Stimulated activated naive CD4-positive, alpha-beta T cell (primary cell): Measurements from ENCODE around the gene EDC4.
A peak's percentile ranks its signal among the peaks of the same experiment; 100 is the strongest.
"Not testable (repeated sequence)": the region's sequence is repeated elsewhere in the genome, so short reads cannot be mapped to it uniquely, and the experiment has no call there.

Experiments used
- DNase-seq, 6 experiments: peaks; one replicate each; lab custom pipeline; 2025; lab: John Stamatoyannopoulos, UW

The EDC4 gene

GRCh38 chr16:67909056-67909742 lies 36.3 kb downstream of the EDC4 start:
- no peak for DNase-seq

GRCh38 chr16:67910158-67910557 lies 37.3 kb downstream of the EDC4 start:
- no peak for DNase-seq

- DNase-seq: no peak
Measured at GRCh38 chr16:67914758-67915495, 42.1 kb downstream of the EDC4 start.

DNA sequence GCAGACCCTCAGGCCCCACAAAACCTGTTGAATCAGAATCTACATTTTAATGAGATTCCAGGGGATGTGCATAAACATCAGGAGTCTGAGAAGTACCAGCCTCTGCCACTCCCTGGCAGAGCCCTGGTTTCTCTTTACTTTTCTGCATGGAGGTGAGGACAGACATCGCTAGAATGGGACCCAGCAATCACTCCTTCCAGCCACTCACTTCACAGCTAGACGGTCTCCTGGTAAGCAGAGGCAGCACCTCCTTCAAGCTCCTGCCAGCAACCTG lies 42.6 kb downstream of the EDC4 start:
- DNase-seq: not testable (repeated sequence)

- no peak for DNase-seq
Measured at GRCh38 chr16:67915831-67916723, 43.2 kb downstream of the EDC4 start.

GRCh38 chr16:67917140-67917851 lies 44.4 kb downstream of the EDC4 start:
- DNase-seq: no peak

- no peak for DNase-seq
Measured at GRCh38 chr16:67917852-67918236, 45.0 kb downstream of the EDC4 start.

GRCh38 chr16:67919622-67920221 lies 46.9 kb downstream of the EDC4 start:
- DNase-seq: no peak

DNA sequence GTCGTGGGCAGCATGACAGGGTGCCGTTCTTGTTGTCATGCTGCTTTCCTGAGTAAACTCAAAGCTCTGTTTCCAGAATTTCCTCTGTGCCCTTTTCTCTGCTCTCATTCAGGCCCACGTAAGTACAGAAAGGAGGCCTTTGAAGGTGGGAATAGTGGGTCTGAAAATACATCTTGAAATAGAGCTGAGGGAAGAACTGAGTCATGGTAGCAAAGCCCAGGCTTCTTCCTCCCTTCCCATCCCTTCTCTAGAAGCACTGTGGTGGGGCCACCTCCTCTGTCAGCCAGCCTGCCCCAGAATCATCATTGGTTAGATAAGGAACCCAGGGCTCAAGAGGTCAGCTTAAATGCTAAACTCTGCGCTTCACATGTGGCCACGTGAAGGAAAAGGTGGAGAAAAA lies 49.4 kb downstream of the EDC4 start:
- no peak for DNase-seq

DNA sequence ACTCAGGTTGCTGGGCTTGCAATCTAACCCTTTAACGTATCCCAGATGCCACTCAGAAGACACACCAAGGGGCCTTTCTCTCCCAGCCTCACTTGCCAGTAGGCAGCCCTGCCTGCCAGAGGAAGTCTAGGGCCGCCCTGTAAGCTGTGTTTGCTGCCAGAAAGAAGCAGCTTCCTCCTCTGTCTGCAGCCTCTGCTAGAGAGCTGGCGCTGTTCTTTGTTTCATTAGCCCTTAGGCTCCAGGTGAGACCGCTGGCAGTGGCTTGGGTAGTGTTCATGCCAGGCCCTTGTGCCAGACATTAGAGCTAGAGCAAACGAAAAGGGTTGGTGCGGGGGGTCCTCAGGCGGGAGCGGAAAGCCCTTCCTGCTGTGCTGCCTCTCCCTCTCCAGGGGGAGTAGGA lies 49.9 kb downstream of the EDC4 start:
- no peak for DNase-seq

GRCh38 chr16:67923414-67924116 lies 50.7 kb downstream of the EDC4 start:
- no peak for DNase-seq

DNA sequence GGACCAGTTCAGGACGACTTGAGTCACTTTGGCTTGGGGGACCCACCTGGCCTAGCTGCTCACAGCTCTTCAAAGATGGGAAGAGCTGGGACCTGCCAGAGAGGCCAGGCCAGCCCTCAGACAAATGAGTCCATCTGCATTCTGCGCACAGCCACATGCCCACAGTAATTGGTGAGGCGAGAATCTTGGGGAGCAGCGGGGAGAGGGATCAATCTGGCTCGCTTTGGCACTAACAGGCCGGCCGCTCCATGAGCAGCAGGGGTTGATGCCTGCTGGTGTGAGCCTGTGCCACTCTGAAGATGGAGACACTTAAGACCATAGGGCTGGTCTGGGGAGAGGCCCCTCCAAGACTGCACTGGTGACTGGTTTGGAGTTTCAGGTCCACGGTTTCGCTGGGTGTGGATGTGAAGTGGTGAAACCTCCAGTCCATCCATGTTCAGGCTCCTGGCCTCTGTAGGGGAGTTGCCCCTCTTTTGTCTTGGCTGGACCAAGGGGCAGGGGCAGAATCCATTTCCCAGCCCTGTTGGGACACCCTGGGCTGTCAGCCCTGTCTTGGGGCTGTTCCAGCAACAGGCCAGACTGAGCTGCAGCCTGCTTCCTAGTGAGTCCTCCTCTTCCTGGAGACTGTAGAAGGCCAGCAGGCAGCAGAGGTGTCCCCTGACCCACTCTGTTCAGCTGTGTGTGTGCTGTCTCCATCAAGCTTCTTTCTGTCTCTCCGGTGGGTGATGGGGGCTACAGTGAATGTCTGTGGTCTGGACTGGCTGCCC lies 51.5 kb downstream of the EDC4 start:
- no peak for DNase-seq

DNA sequence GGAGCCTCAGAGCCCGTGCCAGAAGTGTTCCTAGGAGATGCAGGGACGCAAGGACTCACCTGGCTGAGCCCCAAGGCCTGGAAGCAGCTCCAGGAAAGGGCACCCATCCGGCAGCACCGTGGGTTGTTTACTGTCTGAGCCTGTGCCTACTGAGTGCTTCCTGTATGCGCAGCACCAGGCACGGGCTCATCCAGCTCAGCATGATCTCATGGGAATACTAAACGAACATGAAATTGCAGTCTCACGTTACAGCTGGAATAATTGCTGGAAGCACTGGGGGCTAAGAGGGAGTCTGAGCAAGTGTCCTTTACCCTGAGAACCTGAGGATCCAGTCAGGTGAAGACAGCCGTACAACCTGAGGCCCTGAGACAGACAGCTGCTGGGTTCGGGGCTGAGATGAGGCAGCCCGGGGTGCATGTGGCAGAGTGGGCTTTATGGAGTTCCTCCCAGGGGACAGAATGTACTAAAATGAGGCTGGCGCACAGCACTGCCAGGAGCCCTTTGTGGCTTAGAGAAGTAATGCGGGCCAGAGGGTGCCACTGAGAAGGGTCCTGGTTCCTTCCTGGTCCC lies 53.4 kb downstream of the EDC4 start:
- no peak for DNase-seq

DNA sequence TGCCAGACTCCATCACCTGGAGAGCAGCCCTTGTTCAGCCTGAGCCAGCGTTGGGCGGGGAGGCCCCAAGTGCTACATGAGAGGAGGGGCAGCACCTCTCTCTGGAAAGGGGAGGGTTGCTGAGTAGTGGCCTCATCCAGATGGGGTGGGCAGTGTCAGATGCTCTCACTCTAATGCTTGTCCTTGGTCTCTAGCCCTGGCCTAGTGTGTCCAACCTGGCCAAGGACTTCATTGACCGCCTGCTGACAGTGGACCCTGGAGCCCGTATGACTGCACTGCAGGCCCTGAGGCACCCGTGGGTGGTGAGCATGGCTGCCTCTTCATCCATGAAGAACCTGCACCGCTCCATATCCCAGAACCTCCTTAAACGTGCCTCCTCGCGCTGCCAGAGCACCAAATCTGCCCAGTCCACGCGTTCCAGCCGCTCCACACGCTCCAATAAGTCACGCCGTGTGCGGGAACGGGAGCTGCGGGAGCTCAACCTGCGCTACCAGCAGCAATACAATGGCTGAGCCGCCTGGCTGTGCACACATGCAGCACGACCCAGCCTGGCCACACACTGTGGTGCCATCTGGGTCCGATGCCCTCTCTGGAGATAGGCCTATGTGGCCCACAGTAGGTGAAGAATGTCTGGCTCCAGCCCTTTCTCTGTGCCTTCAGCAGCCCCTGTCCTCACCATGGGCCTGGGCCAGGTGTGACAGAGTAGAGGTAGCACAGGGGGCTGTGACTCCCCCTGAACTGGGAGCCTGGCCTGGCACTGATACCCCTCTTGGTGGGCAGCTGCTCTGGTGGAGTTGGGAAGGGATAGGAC lies 54.5 kb downstream of the EDC4 start:
- no peak for DNase-seq

DNA sequence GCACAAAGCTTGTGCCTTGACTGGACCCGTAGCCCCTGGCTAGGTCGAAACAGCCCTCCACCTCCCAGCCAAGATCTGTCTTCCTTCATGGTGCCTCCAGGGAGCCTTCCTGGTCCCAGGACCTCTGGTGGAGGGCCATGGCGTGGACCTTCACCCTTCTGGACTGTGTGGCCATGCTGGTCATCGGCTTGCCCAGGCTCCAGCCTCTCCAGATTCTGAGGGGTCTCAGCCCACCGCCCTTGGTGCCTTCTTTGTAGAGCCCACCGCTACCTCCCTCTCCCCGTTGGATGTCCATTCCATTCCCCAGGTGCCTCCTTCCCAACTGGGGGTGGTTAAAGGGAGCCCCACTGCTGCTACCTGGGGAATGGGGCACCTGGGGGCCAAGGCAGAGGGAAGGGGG lies 55.3 kb downstream of the EDC4 start:
- DNase-seq: no peak

GRCh38 chr16:67928561-67929364 lies 55.9 kb downstream of the EDC4 start:
- DNase-seq: peak; percentile 41 to 75 (median 67)

DNA sequence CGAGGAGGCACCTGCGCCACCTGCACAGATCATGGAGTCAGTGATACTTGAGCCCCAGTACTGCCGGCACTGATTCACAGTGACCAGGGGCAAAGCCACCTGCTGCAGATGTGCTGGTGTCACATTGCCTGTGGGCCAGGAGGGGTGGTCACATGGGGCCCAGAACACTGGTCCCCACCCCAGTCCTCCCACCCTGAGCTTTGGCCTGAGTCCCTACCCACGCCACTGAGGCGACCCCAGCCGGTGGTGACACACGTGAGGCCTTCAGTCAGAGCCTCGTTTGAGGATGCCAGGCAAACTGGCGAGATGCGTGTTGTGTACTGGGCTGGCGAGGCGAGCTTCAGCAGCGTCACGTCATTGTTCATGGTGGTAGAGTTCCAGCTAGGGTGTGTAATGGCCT lies 57.3 kb downstream of the EDC4 start:
- DNase-seq: no peak

DNA sequence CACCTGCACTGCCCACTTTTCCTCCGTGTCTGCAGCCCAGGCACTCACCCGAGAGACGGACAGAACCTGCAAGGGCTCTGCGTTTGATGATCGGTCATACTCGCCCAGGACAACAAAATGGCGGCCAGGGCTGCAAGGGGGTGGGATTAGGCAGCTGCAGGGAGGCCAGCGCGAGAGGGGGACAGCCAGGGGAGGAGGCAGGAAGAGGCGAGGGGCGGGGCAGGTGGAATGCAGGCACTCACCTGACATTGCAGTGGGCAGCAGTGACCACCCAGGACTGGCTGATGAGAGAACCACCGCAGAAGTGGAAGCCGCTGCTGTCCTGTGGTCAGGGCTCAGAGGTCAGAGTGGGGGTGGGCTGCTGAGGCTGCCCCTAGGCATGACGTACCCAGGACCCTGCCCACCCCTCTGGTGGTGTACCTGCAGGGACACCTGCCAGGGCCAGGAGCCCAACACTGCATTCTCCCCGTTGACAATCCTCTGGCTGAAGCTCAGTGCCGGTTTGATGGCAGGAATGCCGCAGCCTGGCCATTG lies 57.9 kb downstream of the EDC4 start:
- DNase-seq: no peak
